H4 (cell line): ENCODE results near the gene ATCAY. TPM values are rescaled to one million over a fixed set of nuclear protein-coding genes. Genes with fewer than 3 reads are reported as not detected.
A peak's percentile ranks its signal among the peaks of the same experiment; 100 is the strongest.

Experiments
- DNase-seq: peaks from one replicate; pipeline ENCODE4 v3.0.0-alpha.2; 2015; ENCODE audit warnings: low spot score
- total RNA-seq: library from RNA; depleted of rRNA; stranded (reverse); fragments of >200 nt; shearing (Covaris generic); gene quantifications from 2 replicates; pipeline ENCODE4 v1.2.3, GENCODE V29; 2014; rRNA removed

ATCAY gene
- total RNA-seq, 1 experiment from 2014 or later: not detected

- DNase-seq: no peak
Measured at GRCh38 chr19:3970313-3970807, 89.9 kb downstream of the ATCAY start.

- peak; percentile 96 for DNase-seq
Measured at GRCh38 chr19:3970808-3971598, 90.5 kb downstream of the ATCAY start, which contains the start of gene DAPK3. Gene DAPK3 (minus strand): TSS chr19:3971099. CDS start chr19:3969735, 1,364 bp downstream.

GRCh38 chr19:3975144-3975543 lies 94.7 kb downstream of the ATCAY start:
- no peak for DNase-seq

GRCh38 chr19:3975637-3976087 lies 95.2 kb downstream of the ATCAY start:
- DNase-seq: no peak

GRCh38 chr19:3976495-3977241 lies 96.2 kb downstream of the ATCAY start:
- DNase-seq: no peak

Other genes starting within 250 kb of the ATCAY start
- 5.3 and 6.8 TPM in 2 replicates for gene PIP5K1C, start 180.2 kb upstream of the ATCAY start, total RNA-seq
- 1.5 TPM in 1 of 2 replicates, not detected in the other for gene TJP3, start 172.3 kb upstream of the ATCAY start, total RNA-seq
- 11.4 and 15.8 TPM in 2 replicates for gene APBA3, start 119.0 kb upstream of the ATCAY start, total RNA-seq
- 74.4 and 75.7 TPM in 2 replicates for gene MRPL54, start 118.0 kb upstream of the ATCAY start, total RNA-seq
- gene RAX2, start 108.5 kb upstream of the ATCAY start, total RNA-seq: not detected in 2 replicates
- 0.04 TPM in 1 of 2 replicates, not detected in the other for gene MATK, start 94.3 kb upstream of the ATCAY start, total RNA-seq
- gene ZFR2, start 11.6 kb upstream of the ATCAY start, total RNA-seq: not detected in 2 replicates
- not detected in 2 replicates for gene NMRK2, start 52.4 kb downstream of the ATCAY start, total RNA-seq
- gene DAPK3, start 90.4 kb downstream of the ATCAY start, total RNA-seq: 54.5 and 70.3 TPM in 2 replicates
- 588 and 692 TPM in 2 replicates for gene EEF2, start 104.8 kb downstream of the ATCAY start, total RNA-seq
- 5.7 and 9.9 TPM in 2 replicates for gene PIAS4, start 127.1 kb downstream of the ATCAY start, total RNA-seq
- 2.5 and 5.0 TPM in 2 replicates for gene ZBTB7A, start 186.2 kb downstream of the ATCAY start, total RNA-seq
- gene MAP2K2, start 243.4 kb downstream of the ATCAY start, total RNA-seq: 79.8 and 84.3 TPM in 2 replicates